K562 (cell line): Measurements from ENCODE around the gene MCU. TPM values are rescaled to one million over a fixed set of nuclear protein-coding genes. Genes with fewer than 3 reads are reported as not detected.

ENCODE experiments used
- ATAC-seq: fragments of 200-7000 bp; cut with Tn5 transposase; 3 replicates; pipeline ENCODE4 v1.9.1; 2020; ENCODE audit warnings: moderate library complexity
- BruUV-seq: library from RNA; stranded (reverse); fragments of 400-500 nt; replicated peaks from 2 replicates; lab custom pipeline; 2021; lab: Mats Ljungman, UMichigan
- CTCF ChIA-PET: fragments of 300-600 bp; formaldehyde crosslinking; extraction: SDS; loops from one replicate; lab custom pipeline; 2021; ENCODE audit warnings: low intra/inter-chr PET ratio; lab: Yijun Ruan, JAX
- POLR2A ChIA-PET: fragments of 300-600, 350-650 bp; sonication (Branson Sonifier 250); formaldehyde crosslinking; extraction: SDS; loops from one replicate; lab custom pipeline; 2021; ENCODE audit warnings: antibody characterized with exemption, inconsistent platforms; lab: Yijun Ruan, JAX
- DNase-seq, 4 experiments: peaks; one replicate each; pipeline versions ENCODE4 v3.0.0 to v3.0.0-alpha.2; 2011 to 2018; ENCODE audit warnings: low spot score in 3 of 4, mixed read lengths in 3 of 4; ENCODE audit errors: extremely low read depth in 1 of 4
- FAIRE-seq: peaks from 2 replicates; lab custom pipeline; 2011; peaks lifted over from hg19 to GRCh38; lab: Jason Lieb, UNC
- H2AFZ ChIP-seq: 2 replicates; pipeline ENCODE4 v1.6.0; 2011; ENCODE audit warnings: low read depth, low read length, control low read depth, inconsistent platforms
- H3K27ac ChIP-seq: fragments of 200-600 bp; 3 replicates; pipeline ENCODE4 v1.8.0; 2011; ENCODE audit warnings: low read depth, mild to moderate bottlenecking, control low read depth, inconsistent platforms, low read length, moderate library complexity, mixed read lengths; ENCODE audit errors: extremely low read depth
- H3K27me3 ChIP-seq, 2 experiments: fragments of 300-600 bp in 1 of 2; 2 replicates in 1 of 2; 3 replicates in 1 of 2; pipeline versions ENCODE4 v1.6.0 to v1.8.0; 2011; ENCODE audit warnings: inconsistent platforms in 2 of 2, low read length in 2 of 2, mild to moderate bottlenecking in 1 of 2, mixed read lengths in 1 of 2, moderate library complexity in 1 of 2; ENCODE audit not compliant: control insufficient read depth in 2 of 2, insufficient read depth in 2 of 2
- H3K36me3 ChIP-seq: fragments of 300-600 bp; 3 replicates; pipeline ENCODE4 v1.8.0; 2011; ENCODE audit warnings: mild to moderate bottlenecking, low read length, inconsistent platforms; ENCODE audit not compliant: control insufficient read depth, insufficient read depth
- H3K4me1 ChIP-seq, 2 experiments: fragments of 200-600 bp in 1 of 2; replicated peaks in 1 of 2; 2 replicates in 1 of 2; 3 replicates in 1 of 2; pipeline versions ENCODE4 v1.5.1 to v1.8.0; 2011; ENCODE audit warnings: inconsistent platforms in 2 of 2, low read length in 2 of 2, mild to moderate bottlenecking in 1 of 2, mixed read lengths in 1 of 2, moderate library complexity in 1 of 2; ENCODE audit not compliant: control insufficient read depth in 2 of 2, insufficient read depth in 2 of 2
- H3K4me2 ChIP-seq: 2 replicates; pipeline ENCODE4 v1.6.1; 2011; ENCODE audit warnings: low read length, control low read depth, inconsistent platforms, mixed read lengths; ENCODE audit not compliant: insufficient read depth
- H3K4me3 ChIP-seq: fragments of 200-600 bp; sonication (generic), shearing (Covaris generic); 2 replicates; pipeline ENCODE4 v1.5.1; 2016; ENCODE audit warnings: control low read depth, inconsistent platforms
- H3K79me2 ChIP-seq: fragments of 200-600 bp; 3 replicates; pipeline ENCODE4 v1.8.0; 2011; ENCODE audit warnings: low read length, inconsistent platforms; ENCODE audit not compliant: control insufficient read depth, insufficient read depth
- H3K9ac ChIP-seq, 2 experiments: 2 replicates each; pipeline versions ENCODE4 v1.6.0 to v1.6.1; 2011; ENCODE audit warnings: low read depth in 2 of 2, low read length in 2 of 2, control low read depth in 1 of 2, inconsistent platforms in 1 of 2, mild to moderate bottlenecking in 1 of 2, mixed read lengths in 1 of 2; ENCODE audit not compliant: insufficient read depth in 1 of 2
- H3K9me1 ChIP-seq: one replicate; pipeline ENCODE4 v1.6.0; 2011; ENCODE audit warnings: inconsistent platforms, mild to moderate bottlenecking, low read length, moderate library complexity; ENCODE audit not compliant: control insufficient read depth, insufficient read depth
- H3K9me3 ChIP-seq: replicated peaks from 2 replicates; pipeline ENCODE4 v1.5.1; 2011; ENCODE audit warnings: low read depth, low read length, inconsistent platforms; ENCODE audit not compliant: control insufficient read depth, insufficient read depth
- H4K20me1 ChIP-seq: replicated peaks from 2 replicates; pipeline ENCODE4 v1.6.1; 2011; ENCODE audit warnings: low read length, inconsistent platforms, mixed read lengths; ENCODE audit not compliant: control insufficient read depth, insufficient read depth
- DMBX1 ChIP-seq: fragments of 250-450 bp; sonication (Bioruptor Pico); IDR thresholded peaks from 2 replicates; pipeline ENCODE4 v1.8.0; 2022; ENCODE audit warnings: inconsistent platforms, mild to moderate bottlenecking, moderate library complexity, borderline replicate concordance
- EP300 ChIP-seq: IDR thresholded peaks from 2 replicates; pipeline ENCODE4 v1.6.1; 2012; ENCODE audit warnings: low read length, improper control_type of control experiment
- FOSL1 ChIP-seq: fragments of 200-800 bp; sonication (Bioruptor generic); conservative IDR thresholded peaks from 2 replicates; pipeline ENCODE4 v1.6.1; 2016; ENCODE audit warnings: missing genetic modification characterization, missing compliant biosample characterization
- JUND ChIP-seq, 2 experiments: IDR thresholded peaks; 2 replicates in 1 of 2; 3 replicates in 1 of 2; pipeline ENCODE4 v1.6.1; 2011; ENCODE audit warnings: borderline replicate concordance in 2 of 2, low read depth in 2 of 2, low read length in 2 of 2, improper control_type of control experiment in 1 of 2, missing biosample characterization in 1 of 2, missing genetic modification characterization in 1 of 2, missing genetic modification reagents in 1 of 2
- MBD2 ChIP-seq: sonication (generic); IDR thresholded peaks from 2 replicates; pipeline ENCODE4 v1.6.1; 2016; ENCODE audit warnings: low read depth, borderline replicate concordance
- MEIS2 ChIP-seq: fragments of 450-650 bp; IDR thresholded peaks from 2 replicates; pipeline ENCODE4 v1.6.1; 2014; ENCODE audit warnings: mild to moderate bottlenecking; ENCODE audit not compliant: partially characterized antibody
- MXI1 ChIP-seq: IDR thresholded peaks from 2 replicates; pipeline ENCODE4 v1.6.1; 2011; ENCODE audit warnings: low read depth, mild to moderate bottlenecking, improper control_type of control experiment, low read length
- SMARCA4 ChIP-seq: fragments of 450-650 bp; IDR thresholded peaks from 2 replicates; pipeline ENCODE4 v1.6.1; 2016
- TCF3 ChIP-seq: sonication (generic); formaldehyde crosslinking; IDR thresholded peaks from 2 replicates; pipeline ENCODE4 v1.4.0; 2020; ENCODE audit warnings: mild to moderate bottlenecking, missing genetic modification reagents
- TEAD4 ChIP-seq, 2 experiments: sonication (generic) in 1 of 2; formaldehyde crosslinking in 1 of 2; IDR thresholded peaks; 2 replicates each; pipeline versions ENCODE4 v1.6.1 to v1.8.0; 2012 to 2022; ENCODE audit warnings: borderline replicate concordance in 1 of 2, inconsistent platforms in 1 of 2, low read length in 1 of 2, mild to moderate bottlenecking in 1 of 2, missing genetic modification reagents in 1 of 2
- ZC3H8 ChIP-seq: fragments of 450-650 bp; IDR thresholded peaks from 2 replicates; pipeline ENCODE4 v1.6.1; 2017
- ZNF197 ChIP-seq: fragments of 200-800 bp; sonication (Bioruptor generic); IDR thresholded peaks from 2 replicates; pipeline ENCODE4 v1.6.1; 2016; ENCODE audit warnings: low read depth, missing genetic modification characterization, missing compliant biosample characterization
- ZNF311 ChIP-seq: fragments of 250-450 bp; sonication (Bioruptor Pico); IDR thresholded peaks from 2 replicates; pipeline ENCODE4 v1.4.0; 2020; ENCODE audit warnings: mild to moderate bottlenecking, moderate library complexity
- ZNF589 ChIP-seq: fragments of 200-800 bp; sonication (Bioruptor generic); IDR thresholded peaks from 2 replicates; pipeline ENCODE4 v1.6.1; 2016; ENCODE audit warnings: low read depth, missing genetic modification characterization, missing compliant biosample characterization
- WGBS: fragments of 100-300 bp; shearing (Covaris generic); methylation state at CpG from one replicate; pipeline ENCODE4 v1.1.6; 2016; ENCODE audit warnings: low coverage, mixed read lengths; ENCODE audit not compliant: insufficient coverage; ENCODE audit errors: missing lambda C conversion rate; 5-methylcytosine and 5-hydroxymethylcytosine counted together
- in situ Hi-C: fragments of 300-500 bp; cut with MboI; formaldehyde crosslinking; loops from 4 replicates; pipeline ENCODE4 v1.15.0; 2018; ENCODE audit warnings: inconsistent platforms, mixed read lengths
- intact Hi-C: fragments of 100-400 bp; cut with micrococcal nuclease; formaldehyde crosslinking; loops from 2 replicates; pipeline ENCODE4 v1.14.2; 2022
- polyA plus RNA-seq, 8 experiments: library from polyadenylated mRNA; depleted of rRNA in 4 of 8; stranded (reverse) in 5 of 8; unstranded in 3 of 8; fragments of >200 nt; fragmentation: Nextera tagmentation in 2 of 8; fragmentation: Illumina TruSeq in 1 of 8; extraction: Ambion mirVana in 2 of 8; extraction: Trizol in 1 of 8; gene quantifications; 2 replicates each; pipeline versions ENCODE4 v1.2.1 to v1.2.3, GENCODE V29; 2011 to 2014; ENCODE audit warnings: inconsistent platforms in 1 of 8, missing spikeins in 1 of 8
- total RNA-seq, 7 experiments: library from RNA; depleted of rRNA in 6 of 7; stranded (reverse); fragments of >200 nt in 6 of 7; fragmentation: Illumina TruSeq in 2 of 7; extraction: Trizol in 2 of 7; gene quantifications; 2 replicates each; pipeline versions ENCODE4 v1.2.1 to v1.2.3, GENCODE V29; 2011 to 2021; ENCODE audit warnings: low replicate concordance in 1 of 7
- TF ChIP-seq, protein P1 (sequence below): fragments of 450-650 bp; IDR thresholded peaks from 2 replicates; pipeline ENCODE4 v1.6.1; 2016; ENCODE audit warnings: missing biosample characterization, missing genetic modification characterization
- TF ChIP-seq, protein P2 (sequence below): fragments of 450-650 bp; IDR thresholded peaks from 2 replicates; pipeline ENCODE4 v1.6.1; 2017; ENCODE audit warnings: antibody characterized with exemption, mild to moderate bottlenecking

The MCU gene
- total and polyA plus RNA-seq, 9 of the 15 experiments (the other 6 are each of a cell fraction or from before 2014, with no cell fraction given): 8.2 to 88.8 (median 21.3) TPM

DNA sequence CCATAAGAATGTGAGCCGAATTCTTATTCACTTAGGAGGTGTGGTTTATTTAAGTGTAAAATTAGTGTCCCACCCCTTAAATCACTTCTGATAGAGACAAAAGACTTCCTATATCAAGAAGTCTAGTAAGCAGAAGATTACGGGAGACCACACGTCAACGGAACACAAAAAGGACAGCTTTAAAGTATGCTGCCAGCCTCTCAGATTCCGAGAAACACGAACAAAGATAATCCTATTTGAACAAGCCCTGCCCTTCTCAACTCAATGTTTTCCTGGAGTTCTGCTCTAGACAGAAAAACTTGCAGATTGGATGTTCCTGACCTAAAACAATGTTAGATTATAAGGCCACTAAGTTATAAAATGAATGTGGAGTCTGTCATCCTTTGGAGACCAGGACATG, 4.9 kb upstream of the MCU start (continued):
- no peak for TF ChIP-seq MXI1
- TF ChIP-seq TCF3 (CRISPR knock-in tag): no peak
- no peak for TF ChIP-seq ZNF589 (CRISPR knock-in tag)
- TF ChIP-seq MBD2: no peak
- no peak for TF ChIP-seq ZC3H8
- TF ChIP-seq MEIS2: peak; percentile 5

DNA sequence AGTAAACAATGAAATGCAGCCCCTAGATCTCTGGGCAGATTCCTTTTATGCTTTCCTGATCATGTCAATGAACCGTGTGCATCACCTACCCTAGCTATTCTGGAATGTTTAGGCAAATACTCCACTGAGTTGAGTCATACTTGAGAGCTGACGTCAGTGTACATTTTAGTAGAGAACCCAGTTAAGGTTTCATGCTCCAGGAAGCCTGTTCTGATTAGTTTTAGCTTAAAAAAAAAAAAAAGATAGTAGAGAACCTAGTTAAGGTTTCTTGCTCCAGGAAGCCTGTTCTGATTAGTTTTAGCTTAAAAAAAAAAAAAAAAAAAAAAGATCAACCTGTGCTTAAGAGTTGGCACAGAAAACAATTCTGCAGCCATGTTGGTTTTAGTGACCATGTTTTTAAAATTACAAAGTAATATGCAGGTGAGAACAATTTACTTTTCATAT, 3.7 kb upstream of the MCU start:
- WGBS: 10% methylated on average over 2 of the region's 2 CpGs
- intact Hi-C loops: no loop called here
- peak overlapping the region; percentile 23 for H3K4me2 ChIP-seq
- H3K79me2 ChIP-seq: peaks cover 9% of the 10 kb centered on the region
- H2AFZ ChIP-seq: peak overlapping the region; percentile 67
- peaks cover 2% of the 10 kb centered on the region; the same call in 1 of the 2 replicates for H4K20me1 ChIP-seq
- no peak for ATAC-seq
- H3K27ac ChIP-seq: no peak overlapping the region
- no peaks in the 10 kb centered on the region for H3K9me1 ChIP-seq
- no peaks in the 10 kb centered on the region for H3K27me3 ChIP-seq
- CTCF ChIA-PET: interaction anchor here (0.6 kb wide), 1 partner anchor 187 kb away, joined by 3 read pairs; no protein-coding TSS in a partner anchor
- POLR2A ChIA-PET: interaction anchor here (0.6 to 2.9 kb wide), 4 partner anchors 9 to 1649 kb away, joined by 3 to 16 read pairs (median 4); no protein-coding TSS in a partner anchor
- no peaks in the 10 kb centered on the region for H3K9me3 ChIP-seq
- H3K36me3 ChIP-seq: no peaks in the 10 kb centered on the region
- H3K9ac ChIP-seq: no peak overlapping the region
- DNase-seq: peak; percentile 25 to 55 (median 43)
- peak; percentile 42 for FAIRE-seq
- in situ Hi-C loops: no loop called here
- no peak overlapping the region for H3K4me3 ChIP-seq
- no TSS peak for BruUV-seq
- H3K4me1 ChIP-seq: peaks cover 28 to 34% of the 10 kb centered on the region in 2 experiments
- TF ChIP-seq, protein P1, sequence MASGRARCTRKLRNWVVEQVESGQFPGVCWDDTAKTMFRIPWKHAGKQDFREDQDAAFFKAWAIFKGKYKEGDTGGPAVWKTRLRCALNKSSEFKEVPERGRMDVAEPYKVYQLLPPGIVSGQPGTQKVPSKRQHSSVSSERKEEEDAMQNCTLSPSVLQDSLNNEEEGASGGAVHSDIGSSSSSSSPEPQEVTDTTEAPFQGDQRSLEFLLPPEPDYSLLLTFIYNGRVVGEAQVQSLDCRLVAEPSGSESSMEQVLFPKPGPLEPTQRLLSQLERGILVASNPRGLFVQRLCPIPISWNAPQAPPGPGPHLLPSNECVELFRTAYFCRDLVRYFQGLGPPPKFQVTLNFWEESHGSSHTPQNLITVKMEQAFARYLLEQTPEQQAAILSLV (tag): 0 out of 2 replicates have a peak, but pooled peaks have one; percentile 16
- TF ChIP-seq ZNF311 (CRISPR knock-in tag): peak; percentile 32; the same call in 1 of the 2 replicates
- 0 out of 2 replicates have a peak, but pooled peaks have one; percentile 1 for TF ChIP-seq EP300
- TF ChIP-seq, protein P2, sequence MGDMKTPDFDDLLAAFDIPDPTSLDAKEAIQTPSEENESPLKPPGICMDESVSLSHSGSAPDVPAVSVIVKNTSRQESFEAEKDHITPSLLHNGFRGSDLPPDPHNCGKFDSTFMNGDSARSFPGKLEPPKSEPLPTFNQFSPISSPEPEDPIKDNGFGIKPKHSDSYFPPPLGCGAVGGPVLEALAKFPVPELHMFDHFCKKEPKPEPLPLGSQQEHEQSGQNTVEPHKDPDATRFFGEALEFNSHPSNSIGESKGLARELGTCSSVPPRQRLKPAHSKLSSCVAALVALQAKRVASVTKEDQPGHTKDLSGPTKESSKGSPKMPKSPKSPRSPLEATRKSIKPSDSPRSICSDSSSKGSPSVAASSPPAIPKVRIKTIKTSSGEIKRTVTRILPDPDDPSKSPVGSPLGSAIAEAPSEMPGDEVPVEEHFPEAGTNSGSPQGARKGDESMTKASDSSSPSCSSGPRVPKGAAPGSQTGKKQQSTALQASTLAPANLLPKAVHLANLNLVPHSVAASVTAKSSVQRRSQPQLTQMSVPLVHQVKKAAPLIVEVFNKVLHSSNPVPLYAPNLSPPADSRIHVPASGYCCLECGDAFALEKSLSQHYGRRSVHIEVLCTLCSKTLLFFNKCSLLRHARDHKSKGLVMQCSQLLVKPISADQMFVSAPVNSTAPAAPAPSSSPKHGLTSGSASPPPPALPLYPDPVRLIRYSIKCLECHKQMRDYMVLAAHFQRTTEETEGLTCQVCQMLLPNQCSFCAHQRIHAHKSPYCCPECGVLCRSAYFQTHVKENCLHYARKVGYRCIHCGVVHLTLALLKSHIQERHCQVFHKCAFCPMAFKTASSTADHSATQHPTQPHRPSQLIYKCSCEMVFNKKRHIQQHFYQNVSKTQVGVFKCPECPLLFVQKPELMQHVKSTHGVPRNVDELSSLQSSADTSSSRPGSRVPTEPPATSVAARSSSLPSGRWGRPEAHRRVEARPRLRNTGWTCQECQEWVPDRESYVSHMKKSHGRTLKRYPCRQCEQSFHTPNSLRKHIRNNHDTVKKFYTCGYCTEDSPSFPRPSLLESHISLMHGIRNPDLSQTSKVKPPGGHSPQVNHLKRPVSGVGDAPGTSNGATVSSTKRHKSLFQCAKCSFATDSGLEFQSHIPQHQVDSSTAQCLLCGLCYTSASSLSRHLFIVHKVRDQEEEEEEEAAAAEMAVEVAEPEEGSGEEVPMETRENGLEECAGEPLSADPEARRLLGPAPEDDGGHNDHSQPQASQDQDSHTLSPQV: peak; percentile 52
- TF ChIP-seq JUND (IDR thresholded peaks at IDR 0.05; ENCODE audit: borderline replicate concordance, low read depth, low read length): peak; percentile 90
- TF ChIP-seq JUND (tag; IDR thresholded peaks at IDR 0.05; ENCODE audit: borderline replicate concordance, low read depth, low read length): peak; percentile 88; the same call in 2 of the 3 replicates
- TF ChIP-seq SMARCA4: peak; percentile 15; the same call in 1 of the 2 replicates
- 0 out of 2 replicates have a peak, but pooled peaks have one; percentile 21 for TF ChIP-seq ZNF197 (CRISPR knock-in tag)
- TF ChIP-seq TEAD4 (IDR thresholded peaks at IDR 0.05; ENCODE audit: low read length): peak; percentile 40; the same call in 1 of the 2 replicates
- no peak for TF ChIP-seq TEAD4 (CRISPR knock-in tag; IDR thresholded peaks at IDR 0.05; ENCODE audit: borderline replicate concordance)
- peak; percentile 76 for TF ChIP-seq DMBX1 (CRISPR knock-in tag)
- peak; percentile 80 for TF ChIP-seq FOSL1 (tag)
